GM10266 (cell line): ENCODE measurements around the gene FMNL2.

Source experiments
- DNase-seq: peaks from one replicate; pipeline ENCODE4 v3.0.0; 2012; ENCODE audit errors: extremely low spot score
- CTCF ChIP-seq: IDR thresholded peaks from 2 replicates; pipeline ENCODE4 v1.5.1; 2012; ENCODE audit warnings: mild to moderate bottlenecking, low read depth; ENCODE audit not compliant: control insufficient read depth, insufficient read depth; ENCODE audit errors: missing control alignments

The FMNL2 gene

GRCh38 chr2:152337511-152337903 lies 2.5 kb downstream of the FMNL2 start:
- no peak for DNase-seq
- TF ChIP-seq CTCF, result no peak

GRCh38 chr2:152339556-152340286 lies 4.7 kb downstream of the FMNL2 start:
- no peak for DNase-seq

GRCh38 chr2:152342259-152343046 lies 7.5 kb downstream of the FMNL2 start:
- DNase-seq, result no peak
- no peak for TF ChIP-seq CTCF

More at GRCh38 chr2:152339556-152340286, 4.7 kb downstream of the FMNL2 start:
- no peak for TF ChIP-seq CTCF

GRCh38 chr2:152343426-152343825 lies 8.5 kb downstream of the FMNL2 start:
- DNase-seq, result no peak
- TF ChIP-seq CTCF, result no peak

- TF ChIP-seq CTCF, result no peak
- no peak for DNase-seq
Observed at GRCh38 chr2:152344579-152345195, 9.7 kb downstream of the FMNL2 start.

GRCh38 chr2:152347076-152347475 lies 12.1 kb downstream of the FMNL2 start:
- no peak for DNase-seq
- no peak for TF ChIP-seq CTCF
